HepG2 (cell line): Measurements from ENCODE around the gene HAUS5. TPM values are rescaled to one million over a fixed set of nuclear protein-coding genes. Genes with fewer than 3 reads are reported as not detected.

Experiments used
- AKAP8 ChIP-seq: sonication (generic); formaldehyde crosslinking; IDR thresholded peaks from 2 replicates; pipeline ENCODE4 v1.5.1; 2020; ENCODE audit warnings: mild to moderate bottlenecking, missing genetic modification reagents
- ATF2 ChIP-seq: sonication (generic); formaldehyde crosslinking; IDR thresholded peaks from 2 replicates; pipeline ENCODE4 v1.4.0; 2020; ENCODE audit warnings: missing genetic modification reagents
- CTCF ChIP-seq: sonication (generic); formaldehyde crosslinking; IDR thresholded peaks from 2 replicates; pipeline ENCODE4 v1.5.0; 2020; ENCODE audit warnings: mild to moderate bottlenecking, missing genetic modification reagents, moderate library complexity
- E2F5 ChIP-seq: sonication (generic); formaldehyde crosslinking; conservative IDR thresholded peaks from 2 replicates; pipeline ENCODE4 v1.4.0; 2020; ENCODE audit warnings: missing genetic modification reagents
- HNF4G ChIP-seq, 2 experiments: sonication (generic) in 1 of 2; formaldehyde crosslinking in 1 of 2; IDR thresholded peaks; 2 replicates each; pipeline versions ENCODE4 v1.4.0 to v1.6.1; 2011 to 2020; ENCODE audit warnings: borderline replicate concordance in 2 of 2, low read depth in 2 of 2, mild to moderate bottlenecking in 2 of 2, low read length in 1 of 2, missing genetic modification reagents in 1 of 2, moderate library complexity in 1 of 2
- KDM1A ChIP-seq: IDR thresholded peaks from 2 replicates; pipeline ENCODE4 v1.6.1; 2016; ENCODE audit warnings: missing compliant biosample characterization
- KDM6A ChIP-seq: IDR thresholded peaks from 2 replicates; pipeline ENCODE4 v1.6.1; 2016; ENCODE audit warnings: low read depth
- MAFK ChIP-seq, 2 experiments: IDR thresholded peaks in 1 of 2; conservative IDR thresholded peaks in 1 of 2; 2 replicates each; pipeline ENCODE4 v1.6.1; 2011; ENCODE audit warnings: improper control_type of control experiment in 2 of 2, low read length in 2 of 2
- MTA1 ChIP-seq: sonication (generic); formaldehyde crosslinking; IDR thresholded peaks from 2 replicates; pipeline ENCODE4 v1.4.0; 2020; ENCODE audit warnings: missing genetic modification reagents, mild to moderate bottlenecking, borderline replicate concordance
- MXD4 ChIP-seq: IDR thresholded peaks from 2 replicates; pipeline ENCODE4 v1.6.1; 2016; ENCODE audit warnings: mild to moderate bottlenecking, missing biosample characterization, missing genetic modification reagents
- POLR2A ChIP-seq, 2 experiments: IDR thresholded peaks; 2 replicates each; pipeline ENCODE4 v1.6.1; 2011; ENCODE audit warnings: low read depth in 2 of 2, low read length in 2 of 2, mild to moderate bottlenecking in 1 of 2, moderate library complexity in 1 of 2; ENCODE audit not compliant: insufficient read depth in 1 of 2
- RARA ChIP-seq: IDR thresholded peaks from 2 replicates; pipeline ENCODE4 v1.6.1; 2016; ENCODE audit warnings: missing genetic modification reagents, missing compliant biosample characterization
- RBM22 ChIP-seq: fragments of 200-400 bp; formaldehyde crosslinking; optimal IDR thresholded peaks from 2 replicates; pipeline ENCODE3; 2017; ENCODE audit warnings: mild to moderate bottlenecking, low read length, moderate library complexity
- SAFB2 ChIP-seq: sonication (generic); formaldehyde crosslinking; IDR thresholded peaks from 2 replicates; pipeline ENCODE4 v1.5.1; 2020; ENCODE audit warnings: missing genetic modification reagents, low read depth, mild to moderate bottlenecking, borderline replicate concordance
- SKI ChIP-seq: fragments of 450-650 bp; IDR thresholded peaks from one replicate; pipeline ENCODE4 v1.6.1; 2018; ENCODE audit warnings: mild to moderate bottlenecking; ENCODE audit not compliant: partially characterized antibody
- SP2 ChIP-seq: sonication (generic); formaldehyde crosslinking; IDR thresholded peaks from 2 replicates; pipeline ENCODE4 v1.5.1; 2020; ENCODE audit warnings: mild to moderate bottlenecking, missing genetic modification reagents
- TRIM24 ChIP-seq: sonication (generic); formaldehyde crosslinking; IDR thresholded peaks from 2 replicates; pipeline ENCODE4 v1.8.0; 2022; ENCODE audit warnings: mild to moderate bottlenecking, missing genetic modification reagents
- ZBTB39 ChIP-seq: sonication (generic); formaldehyde crosslinking; IDR thresholded peaks from 2 replicates; pipeline ENCODE4 v1.5.0; 2020; ENCODE audit warnings: missing genetic modification reagents
- ZNF292 ChIP-seq: sonication (generic); formaldehyde crosslinking; IDR thresholded peaks from 2 replicates; pipeline ENCODE4 v1.8.1; 2022; ENCODE audit warnings: mild to moderate bottlenecking, low read depth, missing genetic modification reagents, borderline replicate concordance
- ZNF33B ChIP-seq: sonication (generic); formaldehyde crosslinking; IDR thresholded peaks from 2 replicates; pipeline ENCODE4 v1.5.1; 2020; ENCODE audit warnings: mild to moderate bottlenecking, missing genetic modification reagents
- ZNF512B ChIP-seq: sonication (generic); formaldehyde crosslinking; IDR thresholded peaks from 2 replicates; pipeline ENCODE4 v1.5.1; 2020; ENCODE audit warnings: missing genetic modification reagents, mild to moderate bottlenecking, borderline replicate concordance
- polyA plus RNA-seq, 8 experiments: library from polyadenylated mRNA; depleted of rRNA in 3 of 8; stranded (reverse) in 7 of 8; unstranded in 1 of 8; fragments of >200 nt; fragmentation: Illumina TruSeq in 4 of 8; extraction: Trizol in 4 of 8; gene quantifications; 2 replicates each; pipeline versions ENCODE4 v1.2.1 to v1.2.3, GENCODE V29; 2011 to 2016; ENCODE audit warnings: low read depth in 4 of 8, missing spikeins in 1 of 8, mixed read lengths in 1 of 8; ENCODE audit not compliant: insufficient read depth in 1 of 8
- total RNA-seq, 5 experiments: library from RNA; depleted of rRNA; stranded (reverse); fragments of >200 nt; fragmentation: Illumina TruSeq; extraction: Trizol; gene quantifications; 2 replicates each; pipeline ENCODE4 v1.2.3, GENCODE V29; 2016; ENCODE audit warnings: low read depth in 1 of 5

HAUS5 gene
- total and polyA plus RNA-seq, 2 of the 13 experiments (the other 11 are each of a cell fraction or from before 2014, with no cell fraction given), result 10.3 to 17.7 TPM

- TF ChIP-seq ZBTB39 (CRISPR knock-in tag) (peak; percentile 29; the same call in 1 of the 2 replicates), ATF2 (CRISPR knock-in tag) (peak; percentile 64; the same call in 1 of the 2 replicates), KDM1A (CRISPR knock-in tag) (peak; percentile 70; the same call in 1 of the 2 replicates), ZNF512B (0 out of 2 replicates have a peak, but pooled peaks have one; percentile 48), AKAP8 (CRISPR knock-in tag) (no peak), RARA (CRISPR knock-in tag) (peak; percentile 90), CTCF (0 out of 2 replicates have a peak, but pooled peaks have one; percentile 8), KDM6A (CRISPR knock-in tag) (peak; percentile 69), E2F5 (CRISPR knock-in tag) (no peak), ZNF292 (CRISPR knock-in tag) (peak; percentile 89; the same call in 1 of the 2 replicates), HNF4G (IDR thresholded peaks at IDR 0.05; ENCODE audit: borderline replicate concordance, low read depth, low read length) (peak; percentile 62), HNF4G (CRISPR knock-in tag; IDR thresholded peaks at IDR 0.05; ENCODE audit: borderline replicate concordance, low read depth) (no peak), MTA1 (CRISPR knock-in tag) (peak; percentile 99), POLR2A (IDR thresholded peaks at IDR 0.05; ENCODE audit: insufficient read depth in 1 of 2, low read depth in 2 of 2, low read length in 2 of 2) (no peak), SAFB2 (no peak), RBM22 (no peak), MAFK (conservative IDR thresholded peaks at IDR 0.05 in 1 of 2, IDR thresholded peaks at IDR 0.05 in 1 of 2; ENCODE audit: low read length in 2 of 2) (no peak), ZNF33B (CRISPR knock-in tag) (0 out of 2 replicates have a peak, but pooled peaks have one; percentile 63), SKI (peak; percentile 45), TRIM24 (CRISPR knock-in tag) (no peak), MXD4 (CRISPR knock-in tag) (no peak), SP2 (no peak)
Observed at GRCh38 chr19:35569281-35569781, 43.2 kb upstream of the HAUS5 start (continued).
